ENCODE data around the gene ATP5PO.

DNA sequence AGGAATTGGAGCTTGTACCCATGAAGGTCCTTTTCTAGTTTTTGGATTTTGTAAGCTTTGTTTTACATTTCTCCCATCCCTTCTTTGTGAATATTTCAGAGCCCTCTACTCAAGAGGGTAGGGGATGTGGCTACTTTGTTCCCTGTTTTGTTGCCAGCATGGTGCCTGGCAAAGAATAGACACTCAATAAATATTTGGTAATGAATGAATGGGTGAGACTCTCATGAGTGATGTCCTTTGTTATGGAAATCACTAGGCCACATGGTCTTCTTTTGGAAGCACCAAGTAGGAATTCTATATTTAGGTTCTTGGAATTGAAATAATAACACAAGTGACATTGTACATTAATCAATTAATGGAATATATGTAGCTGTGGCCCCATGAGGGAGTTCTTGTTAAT is 26.8 kb upstream of the ATP5PO start:
- no peak for TF ChIP-seq POLR2A (IDR thresholded peaks at IDR 0.05)
- TF ChIP-seq, protein P1, sequence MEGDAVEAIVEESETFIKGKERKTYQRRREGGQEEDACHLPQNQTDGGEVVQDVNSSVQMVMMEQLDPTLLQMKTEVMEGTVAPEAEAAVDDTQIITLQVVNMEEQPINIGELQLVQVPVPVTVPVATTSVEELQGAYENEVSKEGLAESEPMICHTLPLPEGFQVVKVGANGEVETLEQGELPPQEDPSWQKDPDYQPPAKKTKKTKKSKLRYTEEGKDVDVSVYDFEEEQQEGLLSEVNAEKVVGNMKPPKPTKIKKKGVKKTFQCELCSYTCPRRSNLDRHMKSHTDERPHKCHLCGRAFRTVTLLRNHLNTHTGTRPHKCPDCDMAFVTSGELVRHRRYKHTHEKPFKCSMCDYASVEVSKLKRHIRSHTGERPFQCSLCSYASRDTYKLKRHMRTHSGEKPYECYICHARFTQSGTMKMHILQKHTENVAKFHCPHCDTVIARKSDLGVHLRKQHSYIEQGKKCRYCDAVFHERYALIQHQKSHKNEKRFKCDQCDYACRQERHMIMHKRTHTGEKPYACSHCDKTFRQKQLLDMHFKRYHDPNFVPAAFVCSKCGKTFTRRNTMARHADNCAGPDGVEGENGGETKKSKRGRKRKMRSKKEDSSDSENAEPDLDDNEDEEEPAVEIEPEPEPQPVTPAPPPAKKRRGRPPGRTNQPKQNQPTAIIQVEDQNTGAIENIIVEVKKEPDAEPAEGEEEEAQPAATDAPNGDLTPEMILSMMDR (IDR thresholded peaks at IDR 0.05): no peak
